Fibroblast of skin of abdomen (primary cell): ENCODE data around the gene ADAMTS17.

Experiments used
- DNase-seq: peaks from one replicate; pipeline ENCODE4 v3.0.0-alpha.2; 2013

The ADAMTS17 gene

GRCh38 chr15:100043068-100043641, 298.6 kb downstream of the ADAMTS17 start:
- DNase-seq: peak; percentile 74

GRCh38 chr15:100042558-100042957, 299.2 kb downstream of the ADAMTS17 start:
- peak; percentile 10 for DNase-seq

- no peak for DNase-seq
Measured at GRCh38 chr15:100041127-100041828, 300.5 kb downstream of the ADAMTS17 start.

GRCh38 chr15:100039994-100040393, 301.8 kb downstream of the ADAMTS17 start:
- DNase-seq: no peak

GRCh38 chr15:100038736-100039135, 303.0 kb downstream of the ADAMTS17 start:
- no peak for DNase-seq

GRCh38 chr15:100037901-100038300, 303.9 kb downstream of the ADAMTS17 start:
- DNase-seq: no peak

GRCh38 chr15:100036015-100036414, 305.8 kb downstream of the ADAMTS17 start:
- no peak for DNase-seq

- DNase-seq: no peak
Measured at GRCh38 chr15:100034191-100034590, 307.6 kb downstream of the ADAMTS17 start.

GRCh38 chr15:100033140-100033857, 308.5 kb downstream of the ADAMTS17 start:
- DNase-seq: peak; percentile 43

GRCh38 chr15:100032358-100033085, 309.3 kb downstream of the ADAMTS17 start:
- peak; percentile 61 for DNase-seq

GRCh38 chr15:100031665-100032357, 310.0 kb downstream of the ADAMTS17 start:
- DNase-seq: no peak

GRCh38 chr15:100030586-100031229, 311.1 kb downstream of the ADAMTS17 start:
- peak; percentile 86 for DNase-seq

- DNase-seq: no peak
Measured at GRCh38 chr15:100029868-100030479, 311.8 kb downstream of the ADAMTS17 start.

GRCh38 chr15:100029045-100029444, 312.7 kb downstream of the ADAMTS17 start:
- no peak for DNase-seq

- DNase-seq: no peak
Measured at GRCh38 chr15:100026041-100026440, 315.7 kb downstream of the ADAMTS17 start.

GRCh38 chr15:100022806-100023205, 319.0 kb downstream of the ADAMTS17 start:
- DNase-seq: peak; percentile 20

- peak; percentile 56 for DNase-seq
Measured at GRCh38 chr15:100022391-100022790, 319.4 kb downstream of the ADAMTS17 start.

GRCh38 chr15:100021653-100022052, 320.1 kb downstream of the ADAMTS17 start:
- no peak for DNase-seq

GRCh38 chr15:100020614-100021013, 321.2 kb downstream of the ADAMTS17 start:
- no peak for DNase-seq

- DNase-seq: no peak
Measured at GRCh38 chr15:100020189-100020588, 321.6 kb downstream of the ADAMTS17 start.

GRCh38 chr15:100019601-100020000, 322.2 kb downstream of the ADAMTS17 start:
- DNase-seq: no peak
